Neutrophil (primary cell): ENCODE measurements around the gene OLR1.
A peak's percentile ranks its signal among the peaks of the same experiment; 100 is the strongest.

ENCODE experiments used
- H3K27ac ChIP-seq: fragments of 200-600 bp; sonication (generic); 2 replicates; pipeline ENCODE4 v1.5.1; 2016; ENCODE audit warnings: mild to moderate bottlenecking, moderate library complexity
- H3K27me3 ChIP-seq: fragments of 200-600 bp; sonication (generic); 2 replicates; pipeline ENCODE4 v1.6.0; 2016; ENCODE audit warnings: mild to moderate bottlenecking
- H3K36me3 ChIP-seq: fragments of 200-600 bp; sonication (generic); 2 replicates; pipeline ENCODE4 v1.5.1; 2017
- H3K4me1 ChIP-seq, 2 experiments: fragments of 200-600 bp in 1 of 2; sonication (generic) in 1 of 2; 1 replicate in 1 of 2; 2 replicates in 1 of 2; pipeline versions ENCODE4 v1.5.1 to v1.6.1; 2013 to 2016; ENCODE audit warnings: low read depth in 1 of 2, low read length in 1 of 2, mild to moderate bottlenecking in 1 of 2, moderate library complexity in 1 of 2; ENCODE audit not compliant: control insufficient read depth in 1 of 2, insufficient read depth in 1 of 2
- H3K4me3 ChIP-seq, 2 experiments: fragments of 200-600 bp in 1 of 2; sonication (generic) in 1 of 2; 1 replicate in 1 of 2; 2 replicates in 1 of 2; pipeline ENCODE4 v1.5.1; 2013 to 2016; ENCODE audit warnings: low read depth in 1 of 2, low read length in 1 of 2, mild to moderate bottlenecking in 1 of 2, moderate library complexity in 1 of 2
- H3K9me3 ChIP-seq: fragments of 200-600 bp; sonication (generic); 2 replicates; pipeline ENCODE4 v1.5.1; 2016
- TF ChIP-seq, protein P1 (sequence below): fragments of 200-600 bp; sonication (generic); IDR thresholded peaks from 2 replicates; pipeline ENCODE4 v1.5.1; 2016; ENCODE audit warnings: antibody characterized with exemption

The OLR1 gene

DNA sequence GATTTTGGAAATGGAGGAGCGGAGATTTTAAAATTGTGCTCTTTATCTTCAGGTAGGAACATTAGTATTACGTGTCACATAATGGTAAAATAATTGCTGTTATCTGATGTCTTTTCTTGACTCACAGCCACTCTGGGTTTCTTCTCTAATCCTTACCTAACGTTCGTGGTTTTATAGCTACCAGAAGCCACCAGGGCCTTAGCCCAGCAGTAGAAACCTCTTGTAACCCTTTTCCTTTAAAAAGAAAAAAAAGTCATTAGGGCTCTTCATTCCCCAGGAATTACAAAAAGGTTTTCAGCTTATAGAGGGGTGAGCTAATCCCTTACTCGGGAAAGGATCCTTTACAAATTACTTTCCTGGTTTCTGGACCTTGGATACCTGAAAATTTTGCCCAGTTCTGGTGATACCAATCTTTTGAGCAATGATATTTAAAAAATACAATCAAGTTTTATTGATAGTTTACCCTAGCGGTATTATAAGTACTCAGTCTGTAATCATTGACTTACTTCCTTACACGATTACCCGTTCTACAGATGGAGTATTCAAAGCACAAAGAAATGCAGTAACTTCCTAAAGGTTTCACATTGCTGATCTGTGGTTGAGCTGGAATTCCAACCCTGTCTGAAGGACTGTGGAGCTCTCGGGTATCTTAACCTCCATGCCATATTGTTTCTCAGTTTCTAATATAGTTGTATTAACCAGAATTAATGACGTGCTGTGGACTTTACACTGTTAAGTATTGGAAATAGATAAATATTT is 42.4 kb upstream of the OLR1 start:
- Histone ChIP-seq H3K4me1 (peaks cover 25 to 31% of the 10 kb centered on the region in 2 experiments), H3K4me3 (peak overlapping the region; percentile 90 to 94), H3K36me3 (peaks cover 34% of the 10 kb centered on the region), H3K27me3 (no peaks in the 10 kb centered on the region), H3K27ac (peak overlapping the region; percentile 100), H3K9me3 (no peaks in the 10 kb centered on the region)
- TF ChIP-seq, protein P1, sequence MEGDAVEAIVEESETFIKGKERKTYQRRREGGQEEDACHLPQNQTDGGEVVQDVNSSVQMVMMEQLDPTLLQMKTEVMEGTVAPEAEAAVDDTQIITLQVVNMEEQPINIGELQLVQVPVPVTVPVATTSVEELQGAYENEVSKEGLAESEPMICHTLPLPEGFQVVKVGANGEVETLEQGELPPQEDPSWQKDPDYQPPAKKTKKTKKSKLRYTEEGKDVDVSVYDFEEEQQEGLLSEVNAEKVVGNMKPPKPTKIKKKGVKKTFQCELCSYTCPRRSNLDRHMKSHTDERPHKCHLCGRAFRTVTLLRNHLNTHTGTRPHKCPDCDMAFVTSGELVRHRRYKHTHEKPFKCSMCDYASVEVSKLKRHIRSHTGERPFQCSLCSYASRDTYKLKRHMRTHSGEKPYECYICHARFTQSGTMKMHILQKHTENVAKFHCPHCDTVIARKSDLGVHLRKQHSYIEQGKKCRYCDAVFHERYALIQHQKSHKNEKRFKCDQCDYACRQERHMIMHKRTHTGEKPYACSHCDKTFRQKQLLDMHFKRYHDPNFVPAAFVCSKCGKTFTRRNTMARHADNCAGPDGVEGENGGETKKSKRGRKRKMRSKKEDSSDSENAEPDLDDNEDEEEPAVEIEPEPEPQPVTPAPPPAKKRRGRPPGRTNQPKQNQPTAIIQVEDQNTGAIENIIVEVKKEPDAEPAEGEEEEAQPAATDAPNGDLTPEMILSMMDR: no peak

DNA sequence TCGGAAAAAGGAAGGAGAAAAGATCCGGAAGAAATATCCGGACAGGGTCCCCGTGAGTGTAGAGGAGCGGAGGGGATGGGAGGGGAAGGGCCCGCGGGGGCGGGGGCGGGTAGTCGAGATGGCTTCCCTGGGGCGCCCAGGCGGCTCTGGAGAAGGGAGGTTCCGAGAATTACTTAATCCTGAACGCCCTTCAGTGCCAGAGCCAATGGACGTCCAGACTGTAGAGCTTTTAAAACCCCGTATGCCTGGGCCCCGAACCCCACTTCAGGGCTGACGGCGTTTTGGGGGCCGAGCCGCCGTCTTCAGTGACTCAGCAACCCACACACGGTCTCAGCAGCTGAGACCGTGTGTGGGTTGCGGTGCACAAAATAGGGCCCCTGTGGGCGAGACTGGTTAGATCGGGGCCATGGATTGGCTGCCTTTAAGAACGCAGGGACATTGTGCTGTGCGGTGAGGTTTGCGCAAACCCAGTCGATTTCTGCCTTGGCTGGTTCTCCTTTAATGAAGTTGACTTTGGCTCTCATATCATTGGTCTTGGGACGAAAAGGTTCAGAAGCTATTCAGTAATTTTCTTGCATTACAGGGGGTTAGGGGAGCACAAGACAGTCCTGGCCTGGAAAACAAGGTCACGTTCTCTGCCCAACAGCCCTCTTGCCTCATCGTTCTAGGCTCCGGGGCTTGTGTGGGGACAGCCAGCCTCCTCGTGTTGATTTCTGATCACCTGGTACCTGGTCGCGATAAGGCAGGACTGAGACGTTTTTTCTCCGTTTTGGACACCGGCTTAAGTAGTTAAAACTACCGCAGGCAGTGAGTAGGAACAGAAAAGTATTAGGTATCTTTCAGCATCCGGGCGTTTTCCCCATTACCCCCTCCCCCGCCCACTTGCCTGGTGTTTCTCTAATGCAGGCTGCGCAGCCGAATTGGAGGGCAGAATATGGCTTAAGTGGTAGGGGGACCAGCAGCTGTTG is 41.5 kb upstream of the OLR1 start:
- H3K4me3 ChIP-seq: peak overlapping the region; percentile 90 to 94
- H3K4me1 ChIP-seq: peaks cover 25 to 31% of the 10 kb centered on the region in 2 experiments
- no peaks in the 10 kb centered on the region for H3K9me3 ChIP-seq
- H3K27me3 ChIP-seq: no peaks in the 10 kb centered on the region
- TF ChIP-seq, protein P1: peak; percentile 2
- peaks cover 26% of the 10 kb centered on the region for H3K36me3 ChIP-seq
- H3K27ac ChIP-seq: peak overlapping the region; percentile 100

DNA sequence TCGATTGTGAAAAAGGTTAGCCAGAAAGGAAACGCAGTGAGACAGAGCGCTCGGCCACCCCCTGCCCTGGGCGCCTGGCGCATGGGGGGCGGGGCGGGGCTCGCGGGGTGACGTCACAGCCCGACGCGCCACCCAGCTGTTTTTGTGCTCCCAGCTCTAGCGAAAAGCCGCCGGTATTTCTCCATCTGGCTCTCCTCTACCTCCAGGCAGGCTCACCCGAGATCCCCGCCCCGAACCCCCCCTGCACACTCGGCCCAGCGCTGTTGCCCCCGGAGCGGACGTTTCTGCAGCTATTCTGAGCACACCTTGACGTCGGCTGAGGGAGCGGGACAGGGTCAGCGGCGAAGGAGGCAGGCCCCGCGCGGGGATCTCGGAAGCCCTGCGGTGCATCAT is 40.8 kb upstream of the OLR1 start, which contains the start of gene GABARAPL1:
GABARAPL1 (plus strand) TSS at position 139 of the 393 bp plus-strand sequence; CDS start at position 392, 253 bp downstream.
- H3K36me3 ChIP-seq: peaks cover 19% of the 10 kb centered on the region
- H3K27me3 ChIP-seq: no peaks in the 10 kb centered on the region
- H3K4me3 ChIP-seq: peak within 1 kb of the TSS; percentile 90 to 94
- H3K9me3 ChIP-seq: no peaks in the 10 kb centered on the region
- TF ChIP-seq, protein P1: peak; percentile 20
- peak within 1 kb of the TSS; percentile 100 for H3K27ac ChIP-seq
- peaks cover 25 to 31% of the 10 kb centered on the region in 2 experiments for H3K4me1 ChIP-seq

DNA sequence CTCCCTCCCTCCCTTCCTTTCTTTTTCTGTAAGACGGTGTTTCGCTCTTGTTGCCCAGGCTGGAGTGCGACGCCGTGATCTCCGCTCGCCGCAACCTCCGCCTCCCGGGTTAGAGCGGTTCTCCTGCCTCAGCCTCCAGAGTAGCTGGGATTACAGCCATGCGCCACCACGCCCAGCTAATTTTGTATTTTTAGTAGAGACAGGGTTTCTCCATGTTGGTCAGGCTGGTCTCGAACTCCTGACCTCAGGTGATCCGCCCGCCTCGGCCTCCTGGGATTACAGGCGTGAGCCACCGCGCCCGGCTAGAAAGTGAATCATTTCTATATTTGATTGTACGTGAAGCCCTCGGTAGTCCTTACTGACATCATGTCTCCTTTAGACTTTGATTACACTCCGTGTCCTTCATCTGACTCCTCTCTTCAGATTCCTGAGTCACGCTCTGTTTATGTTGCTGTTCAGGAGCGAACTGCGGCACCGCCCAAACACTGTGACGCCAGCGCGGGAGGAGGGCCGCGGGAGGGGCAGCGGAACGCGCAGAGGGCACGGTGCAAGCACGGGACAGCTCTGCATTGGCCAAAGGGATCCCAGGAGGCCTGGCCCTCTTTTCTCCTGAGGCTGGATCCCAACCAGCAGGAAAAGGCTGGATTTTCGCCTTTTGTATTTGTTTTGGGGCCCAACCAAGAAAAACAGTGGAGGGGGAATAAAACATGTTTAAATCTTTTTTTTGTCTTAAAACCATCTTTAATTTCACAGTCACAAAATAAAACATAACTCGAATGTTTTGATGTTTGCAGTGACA is 40.2 kb upstream of the OLR1 start:
- H3K9me3 ChIP-seq: no peaks in the 10 kb centered on the region
- peaks cover 25 to 31% of the 10 kb centered on the region in 2 experiments for H3K4me1 ChIP-seq
- peak overlapping the region; percentile 100 for H3K27ac ChIP-seq
- TF ChIP-seq, protein P1: no peak
- peaks cover 14% of the 10 kb centered on the region for H3K36me3 ChIP-seq
- H3K4me3 ChIP-seq: peak overlapping the region; percentile 90 to 94
- no peaks in the 10 kb centered on the region for H3K27me3 ChIP-seq
